AG09319 (cell line): ENCODE results near the gene TARS3.

Experiments used
- DNase-seq: peaks from one replicate; pipeline ENCODE4 v3.0.0-alpha.2; 2010; ENCODE audit warnings: low read depth; ENCODE audit errors: extremely low read depth
- CTCF ChIP-seq: IDR thresholded peaks from 2 replicates; pipeline ENCODE4 v1.5.1; 2011; ENCODE audit warnings: low read depth, mild to moderate bottlenecking, inconsistent platforms, low read length, moderate library complexity

TARS3 gene

GRCh38 chr15:101615414-101615985 is 108.8 kb downstream of the TARS3 start:
- no peak for TF ChIP-seq CTCF
- DNase-seq = no peak

- TF ChIP-seq CTCF = no peak
- DNase-seq = no peak
Observed at GRCh38 chr15:101614761-101615160, 109.5 kb downstream of the TARS3 start.

GRCh38 chr15:101614001-101614585 is 110.2 kb downstream of the TARS3 start:
- no peak for DNase-seq
- TF ChIP-seq CTCF = no peak

- no peak for TF ChIP-seq CTCF
Observed at GRCh38 chr15:101613130-101614000, 110.9 kb downstream of the TARS3 start.

GRCh38 chr15:101612676-101613075 is 111.6 kb downstream of the TARS3 start:
- no peak for DNase-seq
- no peak for TF ChIP-seq CTCF

More at GRCh38 chr15:101613130-101614000, 110.9 kb downstream of the TARS3 start:
- no peak for DNase-seq

- no peak for TF ChIP-seq CTCF
- no peak for DNase-seq
Observed at GRCh38 chr15:101611580-101612299, 112.5 kb downstream of the TARS3 start.

GRCh38 chr15:101611007-101611406 is 113.3 kb downstream of the TARS3 start:
- no peak for DNase-seq
- no peak for TF ChIP-seq CTCF
